ENCODE data around the gene DCLK2. TPM values are rescaled to one million over a fixed set of nuclear protein-coding genes. Genes with fewer than 3 reads are reported as not detected.

Gene DCLK2
- polyA plus RNA-seq, 1 donor from 2014 or later, result 134 TPM

DNA sequence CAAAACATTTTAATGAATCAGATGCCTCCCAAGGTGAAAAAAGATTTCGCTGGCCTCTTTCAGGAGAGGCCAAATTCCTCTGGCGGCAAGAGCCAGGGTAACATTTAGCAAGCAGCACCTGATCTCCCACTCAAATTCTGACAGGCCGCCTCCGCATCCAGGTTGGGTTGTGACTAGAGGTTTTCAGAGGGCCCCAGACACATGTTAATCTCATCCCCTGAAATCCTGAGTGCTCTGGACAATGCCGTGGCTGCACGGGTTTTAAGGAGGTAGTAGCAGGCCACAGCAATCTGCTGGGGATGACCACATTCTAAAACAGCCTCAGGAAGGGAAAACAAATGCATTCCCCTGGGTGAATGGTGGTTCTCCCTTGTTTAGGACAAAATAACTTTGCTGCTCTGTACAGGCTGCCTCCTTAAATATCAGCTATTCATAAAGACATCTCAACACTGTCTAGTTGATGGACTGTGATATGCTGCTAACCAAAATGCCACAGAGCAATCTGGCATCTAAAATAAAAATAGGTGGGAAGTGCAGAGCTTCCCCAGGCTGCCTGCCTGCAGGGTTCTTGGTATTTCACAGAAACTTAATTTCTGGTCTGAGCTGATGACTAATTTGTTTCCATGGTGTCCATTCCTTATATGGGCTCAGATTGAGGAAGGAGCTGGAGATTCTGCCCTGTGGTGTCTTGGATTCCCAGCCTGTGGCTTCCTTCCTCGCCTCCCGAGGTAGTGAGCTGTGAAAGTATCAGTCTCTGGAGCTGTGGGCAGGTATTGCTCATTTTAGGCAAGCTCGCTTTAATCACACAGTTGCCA, 202.0 kb downstream of the DCLK2 start:
- no peaks in the 10 kb centered on the region for H3K36me3 ChIP-seq (ENCODE audit: insufficient read depth, low read length)
- no peaks in the 10 kb centered on the region for H3K79me2 ChIP-seq (replicated peaks; ENCODE audit: insufficient read depth, low read length)
- peak overlapping the region; percentile 25 for H3K4me2 ChIP-seq (ENCODE audit: low read length)
- no peak overlapping the region for H3K9ac ChIP-seq (ENCODE audit: low read length)
- peak overlapping the region; percentile 32 for H3K4me3 ChIP-seq (ENCODE audit: low read length)
- H3F3A ChIP-seq (ENCODE audit: insufficient read depth, low read length, poor library complexity, severe bottlenecking), result no peaks in the 10 kb centered on the region
- H4K20me1 ChIP-seq (ENCODE audit: insufficient read depth), result no peaks in the 10 kb centered on the region
- no peaks in the 10 kb centered on the region for H3K9me2 ChIP-seq (ENCODE audit: insufficient read depth, low read length)
- H3K27me3 ChIP-seq (ENCODE audit: insufficient read depth, low read depth, low read length), result no peaks in the 10 kb centered on the region
- no peak overlapping the region for H2AFZ ChIP-seq (ENCODE audit: low read depth, low read length)
- TF ChIP-seq, protein P1, sequence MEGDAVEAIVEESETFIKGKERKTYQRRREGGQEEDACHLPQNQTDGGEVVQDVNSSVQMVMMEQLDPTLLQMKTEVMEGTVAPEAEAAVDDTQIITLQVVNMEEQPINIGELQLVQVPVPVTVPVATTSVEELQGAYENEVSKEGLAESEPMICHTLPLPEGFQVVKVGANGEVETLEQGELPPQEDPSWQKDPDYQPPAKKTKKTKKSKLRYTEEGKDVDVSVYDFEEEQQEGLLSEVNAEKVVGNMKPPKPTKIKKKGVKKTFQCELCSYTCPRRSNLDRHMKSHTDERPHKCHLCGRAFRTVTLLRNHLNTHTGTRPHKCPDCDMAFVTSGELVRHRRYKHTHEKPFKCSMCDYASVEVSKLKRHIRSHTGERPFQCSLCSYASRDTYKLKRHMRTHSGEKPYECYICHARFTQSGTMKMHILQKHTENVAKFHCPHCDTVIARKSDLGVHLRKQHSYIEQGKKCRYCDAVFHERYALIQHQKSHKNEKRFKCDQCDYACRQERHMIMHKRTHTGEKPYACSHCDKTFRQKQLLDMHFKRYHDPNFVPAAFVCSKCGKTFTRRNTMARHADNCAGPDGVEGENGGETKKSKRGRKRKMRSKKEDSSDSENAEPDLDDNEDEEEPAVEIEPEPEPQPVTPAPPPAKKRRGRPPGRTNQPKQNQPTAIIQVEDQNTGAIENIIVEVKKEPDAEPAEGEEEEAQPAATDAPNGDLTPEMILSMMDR (IDR thresholded peaks at IDR 0.05; ENCODE audit: poor library complexity, severe bottlenecking), result no peak
- TF ChIP-seq RAD21 (conservative IDR thresholded peaks at IDR 0.05) (no peak), MXI1 (conservative IDR thresholded peaks at IDR 0.05; ENCODE audit: poor library complexity, severe bottlenecking) (no peak), POLR2AphosphoS5 (IDR thresholded peaks at IDR 0.05) (no peak), EZH2 (IDR thresholded peaks at IDR 0.05; ENCODE audit: borderline replicate concordance, insufficient read depth, low read length, poor library complexity, severe bottlenecking) (no peak), SMC3 (conservative IDR thresholded peaks at IDR 0.05; ENCODE audit: poor library complexity) (no peak), EP300 (conservative IDR thresholded peaks at IDR 0.05; ENCODE audit: poor library complexity, severe bottlenecking) (no peak), TAF1 (IDR thresholded peaks at IDR 0.05; ENCODE audit: low read depth) (no peak)
- TF ChIP-seq, protein P2, sequence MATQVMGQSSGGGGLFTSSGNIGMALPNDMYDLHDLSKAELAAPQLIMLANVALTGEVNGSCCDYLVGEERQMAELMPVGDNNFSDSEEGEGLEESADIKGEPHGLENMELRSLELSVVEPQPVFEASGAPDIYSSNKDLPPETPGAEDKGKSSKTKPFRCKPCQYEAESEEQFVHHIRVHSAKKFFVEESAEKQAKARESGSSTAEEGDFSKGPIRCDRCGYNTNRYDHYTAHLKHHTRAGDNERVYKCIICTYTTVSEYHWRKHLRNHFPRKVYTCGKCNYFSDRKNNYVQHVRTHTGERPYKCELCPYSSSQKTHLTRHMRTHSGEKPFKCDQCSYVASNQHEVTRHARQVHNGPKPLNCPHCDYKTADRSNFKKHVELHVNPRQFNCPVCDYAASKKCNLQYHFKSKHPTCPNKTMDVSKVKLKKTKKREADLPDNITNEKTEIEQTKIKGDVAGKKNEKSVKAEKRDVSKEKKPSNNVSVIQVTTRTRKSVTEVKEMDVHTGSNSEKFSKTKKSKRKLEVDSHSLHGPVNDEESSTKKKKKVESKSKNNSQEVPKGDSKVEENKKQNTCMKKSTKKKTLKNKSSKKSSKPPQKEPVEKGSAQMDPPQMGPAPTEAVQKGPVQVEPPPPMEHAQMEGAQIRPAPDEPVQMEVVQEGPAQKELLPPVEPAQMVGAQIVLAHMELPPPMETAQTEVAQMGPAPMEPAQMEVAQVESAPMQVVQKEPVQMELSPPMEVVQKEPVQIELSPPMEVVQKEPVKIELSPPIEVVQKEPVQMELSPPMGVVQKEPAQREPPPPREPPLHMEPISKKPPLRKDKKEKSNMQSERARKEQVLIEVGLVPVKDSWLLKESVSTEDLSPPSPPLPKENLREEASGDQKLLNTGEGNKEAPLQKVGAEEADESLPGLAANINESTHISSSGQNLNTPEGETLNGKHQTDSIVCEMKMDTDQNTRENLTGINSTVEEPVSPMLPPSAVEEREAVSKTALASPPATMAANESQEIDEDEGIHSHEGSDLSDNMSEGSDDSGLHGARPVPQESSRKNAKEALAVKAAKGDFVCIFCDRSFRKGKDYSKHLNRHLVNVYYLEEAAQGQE (IDR thresholded peaks at IDR 0.05; ENCODE audit: borderline replicate concordance), result no peak
- H3K9me3 ChIP-seq (ENCODE audit: low read length), result no peaks in the 10 kb centered on the region
- no peak overlapping the region for H3K27ac ChIP-seq (ENCODE audit: low read length)

DNA sequence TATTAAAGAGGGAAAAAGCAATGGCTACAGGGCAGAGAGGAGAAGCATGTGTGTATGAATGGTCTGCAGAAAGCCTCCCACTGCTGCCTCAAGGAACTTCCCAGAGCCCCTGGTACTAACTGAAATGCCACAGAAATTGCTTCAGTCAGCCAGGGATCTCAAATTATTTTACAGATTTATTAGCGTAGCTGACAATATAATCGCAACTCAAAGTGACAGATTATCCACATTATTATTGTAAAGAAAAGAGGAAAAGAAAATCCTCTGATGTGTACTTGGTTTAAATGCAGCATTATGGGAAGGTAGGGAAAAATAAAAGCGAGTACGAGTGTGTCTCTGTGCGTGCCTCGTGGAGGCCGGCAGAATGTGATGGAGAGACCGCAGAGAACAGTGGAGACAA, 202.7 kb downstream of the DCLK2 start:
- no peaks in the 10 kb centered on the region for H4K20me1 ChIP-seq (ENCODE audit: insufficient read depth)
- no peak overlapping the region for H3K9ac ChIP-seq (ENCODE audit: low read length)
- H2AFZ ChIP-seq (ENCODE audit: low read depth, low read length), result no peak overlapping the region

More for the DNA sequence above, 202.7 kb downstream of the DCLK2 start:
- H3K79me2 ChIP-seq (replicated peaks; ENCODE audit: insufficient read depth, low read length), result no peaks in the 10 kb centered on the region
- H3F3A ChIP-seq (ENCODE audit: insufficient read depth, low read length, poor library complexity, severe bottlenecking), result no peaks in the 10 kb centered on the region
- no peak overlapping the region for H3K27ac ChIP-seq (ENCODE audit: low read length)
- no peaks in the 10 kb centered on the region for H3K36me3 ChIP-seq (ENCODE audit: insufficient read depth, low read length)
- TF ChIP-seq EZH2 (IDR thresholded peaks at IDR 0.05; ENCODE audit: borderline replicate concordance, insufficient read depth, low read length, poor library complexity, severe bottlenecking), result no peak
- peak; percentile 58 for TF ChIP-seq POLR2AphosphoS5 (IDR thresholded peaks at IDR 0.05)
- TF ChIP-seq, protein P2 (IDR thresholded peaks at IDR 0.05; ENCODE audit: borderline replicate concordance), result peak; percentile 66
- TF ChIP-seq EP300 (conservative IDR thresholded peaks at IDR 0.05; ENCODE audit: poor library complexity, severe bottlenecking), result peak; percentile 78
- no peaks in the 10 kb centered on the region for H3K27me3 ChIP-seq (ENCODE audit: insufficient read depth, low read depth, low read length)
- peak overlapping the region; percentile 32 for H3K4me3 ChIP-seq (ENCODE audit: low read length)
- H3K4me2 ChIP-seq (ENCODE audit: low read length), result peak overlapping the region; percentile 25
- H3K9me2 ChIP-seq (ENCODE audit: insufficient read depth, low read length), result no peaks in the 10 kb centered on the region
- H3K9me3 ChIP-seq (ENCODE audit: low read length), result no peaks in the 10 kb centered on the region
